ENCODE measurements around the gene BICC1.

GRCh38 chr10:58704226-58704625, 191.6 kb downstream of the BICC1 start:
- TF ChIP-seq GATA2 (IDR thresholded peaks at IDR 0.05; ENCODE audit: low read depth, low read length) (no peak), GATA3 (IDR thresholded peaks at IDR 0.05; ENCODE audit: low read depth, low read length) (no peak)
